ENCODE data around the gene ELAC2.
"Not testable (repeated sequence)": the region's sequence is repeated elsewhere in the genome, so short reads cannot be mapped to it uniquely, and the experiment has no call there.

Gene ELAC2

DNA sequence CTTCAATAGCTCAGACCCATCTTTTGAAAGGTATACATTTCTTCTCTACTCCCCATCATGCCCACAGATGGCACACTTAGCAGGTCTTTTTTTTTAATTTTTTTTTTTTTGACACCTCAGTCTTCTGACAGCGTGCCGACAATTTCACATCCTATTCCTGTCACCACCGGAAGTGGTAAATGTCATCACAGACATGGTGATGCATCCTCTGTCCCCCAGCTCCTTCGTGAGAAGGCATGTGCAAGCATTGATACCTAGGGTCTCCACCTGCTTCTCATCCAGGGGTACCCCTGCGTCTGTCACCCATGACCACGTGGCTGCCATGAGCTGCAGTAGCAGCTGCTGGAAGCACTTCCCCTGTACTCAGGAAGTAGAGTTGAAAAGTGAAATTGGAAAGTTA, 35.6 kb downstream of the ELAC2 start:
- no peak for DNase-seq (ENCODE audit: extremely low read depth, low read depth)
- TF ChIP-seq, protein P1, sequence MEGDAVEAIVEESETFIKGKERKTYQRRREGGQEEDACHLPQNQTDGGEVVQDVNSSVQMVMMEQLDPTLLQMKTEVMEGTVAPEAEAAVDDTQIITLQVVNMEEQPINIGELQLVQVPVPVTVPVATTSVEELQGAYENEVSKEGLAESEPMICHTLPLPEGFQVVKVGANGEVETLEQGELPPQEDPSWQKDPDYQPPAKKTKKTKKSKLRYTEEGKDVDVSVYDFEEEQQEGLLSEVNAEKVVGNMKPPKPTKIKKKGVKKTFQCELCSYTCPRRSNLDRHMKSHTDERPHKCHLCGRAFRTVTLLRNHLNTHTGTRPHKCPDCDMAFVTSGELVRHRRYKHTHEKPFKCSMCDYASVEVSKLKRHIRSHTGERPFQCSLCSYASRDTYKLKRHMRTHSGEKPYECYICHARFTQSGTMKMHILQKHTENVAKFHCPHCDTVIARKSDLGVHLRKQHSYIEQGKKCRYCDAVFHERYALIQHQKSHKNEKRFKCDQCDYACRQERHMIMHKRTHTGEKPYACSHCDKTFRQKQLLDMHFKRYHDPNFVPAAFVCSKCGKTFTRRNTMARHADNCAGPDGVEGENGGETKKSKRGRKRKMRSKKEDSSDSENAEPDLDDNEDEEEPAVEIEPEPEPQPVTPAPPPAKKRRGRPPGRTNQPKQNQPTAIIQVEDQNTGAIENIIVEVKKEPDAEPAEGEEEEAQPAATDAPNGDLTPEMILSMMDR (IDR thresholded peaks at IDR 0.05; ENCODE audit: low read depth, low read length), result no peak

DNA sequence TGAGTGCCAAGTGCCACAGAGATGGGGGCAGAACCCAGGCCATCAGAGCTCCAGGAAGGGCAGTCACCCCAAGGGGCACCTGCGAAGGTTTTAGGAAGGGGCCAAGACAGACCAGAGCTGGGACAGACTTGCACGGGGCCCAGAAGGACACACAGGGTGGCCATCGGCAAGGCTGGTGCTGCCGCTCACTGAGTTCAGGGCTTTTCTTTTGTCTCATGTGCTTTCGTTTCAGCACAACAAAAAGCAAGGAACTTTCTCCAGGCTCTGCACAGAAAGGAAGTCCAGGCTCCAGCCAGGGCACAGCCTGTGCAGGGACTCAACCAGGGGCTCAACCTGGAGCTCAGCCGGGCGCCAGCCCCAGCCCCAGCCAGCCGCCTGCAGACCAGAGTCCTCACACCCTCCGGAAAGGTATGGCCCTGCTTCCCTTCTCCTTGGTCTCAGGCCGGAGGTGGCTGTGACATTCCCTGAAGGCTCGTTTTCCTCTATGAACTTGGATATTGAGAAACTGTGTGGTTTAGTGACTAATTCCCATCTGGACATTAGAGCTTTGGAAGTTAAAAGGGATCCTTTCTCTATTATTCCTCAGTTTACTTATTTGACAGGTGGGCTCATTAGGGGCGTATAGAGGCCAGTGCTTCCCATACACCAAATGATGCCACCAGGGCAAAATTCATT, 37.9 kb downstream of the ELAC2 start:
- no peak for DNase-seq (ENCODE audit: extremely low read depth, low read depth)
- TF ChIP-seq, protein P1 (IDR thresholded peaks at IDR 0.05; ENCODE audit: low read depth, low read length), result no peak

DNA sequence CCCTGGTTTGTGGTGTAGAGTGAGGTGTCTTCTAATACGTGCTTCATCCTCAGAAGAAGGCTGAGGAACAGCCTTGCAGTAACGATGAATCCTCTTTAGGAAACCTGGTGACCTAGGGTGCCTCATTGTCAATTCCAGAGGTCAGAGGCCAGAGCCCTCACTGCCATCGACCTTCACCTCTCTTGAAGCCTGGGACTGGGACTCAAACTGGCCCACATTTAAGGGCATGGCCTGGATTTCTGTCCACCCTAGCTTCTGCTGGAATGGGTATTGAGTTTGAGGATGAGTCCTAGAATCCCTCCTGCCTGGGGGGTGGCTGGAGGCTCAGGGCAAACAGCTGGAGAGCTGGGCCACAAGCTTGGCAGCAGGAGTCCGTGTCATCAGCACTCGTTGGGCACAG, 38.6 kb downstream of the ELAC2 start:
- TF ChIP-seq, protein P1 (IDR thresholded peaks at IDR 0.05; ENCODE audit: low read depth, low read length), result no peak
- no peak for DNase-seq (ENCODE audit: extremely low read depth, low read depth)

DNA sequence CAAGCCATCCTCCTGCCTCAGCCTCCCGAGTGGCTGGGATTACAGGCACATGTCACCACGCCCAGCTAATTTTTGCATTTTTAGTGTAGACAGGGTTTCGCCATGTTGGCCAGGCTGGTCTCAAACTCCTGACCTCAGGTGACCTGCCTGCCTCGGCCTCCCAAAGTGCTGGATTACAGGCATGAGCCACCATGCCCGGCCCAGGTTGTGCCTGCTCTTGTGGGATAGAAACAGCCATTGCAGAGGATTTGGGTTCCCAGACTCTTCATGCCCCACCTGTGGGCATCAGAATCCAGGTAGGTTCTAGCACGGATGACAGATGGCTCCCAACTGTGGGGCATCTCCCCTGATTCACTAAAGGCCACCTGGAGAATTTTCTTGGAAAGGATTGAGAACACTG, 39.0 kb downstream of the ELAC2 start:
- not testable (repeated sequence) for DNase-seq (ENCODE audit: extremely low read depth, low read depth)

DNA sequence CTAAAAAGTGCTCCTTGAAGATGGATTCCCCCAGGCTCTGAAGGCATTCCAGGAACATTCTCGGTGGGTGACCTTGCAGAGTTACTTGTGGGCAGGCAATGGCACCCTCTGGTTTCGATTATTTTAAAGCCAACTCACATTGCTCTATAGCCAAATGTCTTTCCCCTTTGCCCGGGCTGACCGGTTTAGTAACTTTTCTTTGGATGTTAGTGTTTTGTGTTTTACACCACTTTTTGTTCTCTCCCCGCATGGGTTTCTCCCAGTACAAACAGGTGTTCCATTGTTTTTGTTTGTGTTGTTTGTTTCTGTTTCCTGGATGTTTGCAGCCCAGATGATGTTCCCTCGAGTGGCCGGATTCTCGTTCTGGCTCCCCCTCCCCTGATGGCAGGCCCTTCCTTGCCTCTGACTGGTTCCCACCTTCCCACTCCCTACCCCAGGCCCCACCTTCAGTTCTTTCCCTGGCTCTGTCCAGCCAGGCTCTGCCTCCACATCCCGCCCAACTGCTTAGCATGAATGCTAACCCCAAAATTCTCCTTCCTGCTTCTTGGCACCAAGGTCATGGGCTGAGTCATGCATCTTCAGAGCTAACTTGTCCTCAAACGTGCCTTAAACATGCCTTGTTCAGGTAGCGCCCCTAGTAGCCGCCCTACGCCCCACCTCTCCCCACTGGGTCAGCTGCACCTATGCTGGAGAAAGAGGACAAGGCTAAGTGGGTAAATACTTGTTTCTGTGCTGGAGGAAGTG, 40.6 kb downstream of the ELAC2 start:
- TF ChIP-seq, protein P1 (IDR thresholded peaks at IDR 0.05; ENCODE audit: low read depth, low read length), result no peak
- DNase-seq (ENCODE audit: extremely low read depth, low read depth), result no peak

DNA sequence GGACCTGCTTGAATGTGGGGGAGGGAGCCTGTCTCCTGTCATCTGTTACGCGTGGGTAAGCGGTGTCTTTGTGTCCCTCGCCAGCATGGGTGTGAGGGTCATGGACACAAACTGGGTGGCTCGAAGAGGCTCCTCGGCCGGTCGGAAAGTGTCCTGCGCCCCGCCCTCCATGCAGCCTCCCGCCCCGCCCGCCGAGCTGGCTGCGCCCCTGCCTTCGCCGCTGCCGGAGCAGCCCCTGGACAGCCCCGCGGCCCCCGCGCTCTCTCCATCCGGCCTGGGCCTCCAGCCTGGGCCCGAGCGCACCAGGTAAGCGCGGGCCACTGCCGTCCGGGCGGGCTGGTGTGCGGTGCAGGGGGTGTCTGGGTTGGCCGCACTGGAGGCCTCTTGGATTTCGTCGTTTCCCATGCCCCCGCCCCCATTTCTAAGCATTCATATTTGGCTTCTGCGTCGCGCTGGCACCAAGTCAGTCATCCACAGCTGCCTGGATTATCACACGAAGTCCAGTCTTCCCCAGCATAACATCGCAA, 43.8 kb downstream of the ELAC2 start:
- no peak for DNase-seq (ENCODE audit: extremely low read depth, low read depth)
- TF ChIP-seq, protein P1 (IDR thresholded peaks at IDR 0.05; ENCODE audit: low read depth, low read length), result no peak

DNA sequence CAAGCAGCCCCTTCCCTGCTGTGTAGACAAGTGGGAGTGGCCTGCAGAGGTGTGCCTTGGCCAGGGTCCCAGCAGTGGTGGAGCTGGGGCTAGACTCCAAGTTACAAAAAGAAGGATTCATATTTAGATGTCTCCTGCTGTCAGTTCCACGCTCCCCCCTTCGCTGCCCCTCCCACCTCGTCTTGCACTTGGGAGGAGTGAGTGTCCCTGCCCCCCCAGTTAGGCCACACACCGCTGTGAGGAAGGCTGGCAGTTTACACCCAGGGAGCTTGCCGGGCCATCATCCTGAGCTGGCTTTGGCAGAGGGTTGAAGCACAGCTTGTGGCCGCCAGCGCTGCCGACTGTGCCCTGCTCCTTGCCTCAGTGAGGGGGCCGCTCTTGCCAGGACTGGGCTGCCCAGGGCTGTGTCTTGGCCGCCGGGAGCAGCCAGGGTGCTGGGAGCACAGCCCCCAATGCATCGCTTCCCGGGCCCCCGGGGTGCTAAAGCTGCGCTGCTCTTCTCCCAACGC, 44.3 kb downstream of the ELAC2 start:
- TF ChIP-seq, protein P1 (IDR thresholded peaks at IDR 0.05; ENCODE audit: low read depth, low read length), result no peak
- DNase-seq (ENCODE audit: extremely low read depth, low read depth), result no peak
